ENCODE measurements around the gene SLC2A10.

- TF ChIP-seq CTCF (conservative IDR thresholded peaks at IDR 0.05 in 1 of 2, IDR thresholded peaks at IDR 0.05 in 1 of 2; ENCODE audit: low read depth in 1 of 2, low read length in 2 of 2) (no peak), EZH2 (IDR thresholded peaks at IDR 0.05; ENCODE audit: low read length, missing control alignments) (no peak)
These were observed 8.5 kb downstream of the SLC2A10 start for GRCh38 chr20:46717818-46718541.
